IMR-90 (cell line): ENCODE results near the gene GALNT13. TPM values are rescaled to one million over a fixed set of nuclear protein-coding genes. Genes with fewer than 3 reads are reported as not detected.

ENCODE experiments used
- ATAC-seq: fragments of 200-7000 bp; cut with Tn5 transposase; 2 replicates; pipeline ENCODE4 v1.9.1; 2020; ENCODE audit warnings: low read depth, mild to moderate bottlenecking, moderate library complexity
- BruUV-seq: library from RNA; stranded (reverse); fragments of 400-500 nt; replicated peaks from 2 replicates; lab custom pipeline; 2021; lab: Mats Ljungman, UMichigan
- CTCF ChIA-PET: fragments of 300-600 bp; formaldehyde crosslinking; extraction: SDS; loops from one replicate; lab custom pipeline; 2021; ENCODE audit warnings: antibody characterized with exemption; lab: Yijun Ruan, JAX
- POLR2A ChIA-PET: fragments of 300-600 bp; sonication (Branson Sonifier 250); formaldehyde crosslinking; loops from one replicate; lab custom pipeline; 2022; ENCODE audit warnings: antibody characterized with exemption; ENCODE audit not compliant: unreplicated experiment; lab: Charles Lee
- DNase-seq: peaks from one replicate; pipeline ENCODE4 v3.0.0; 2013
- H2AFZ ChIP-seq: replicated peaks from 2 replicates; pipeline ENCODE3; 2013; ENCODE audit warnings: low read length, mild to moderate bottlenecking; ENCODE audit not compliant: poor library complexity
- H2AK5ac ChIP-seq: 2 replicates; pipeline ENCODE4 v1.6.1; 2013; ENCODE audit warnings: low read depth, low read length, inconsistent platforms
- H2AK9ac ChIP-seq: replicated peaks from 2 replicates; pipeline ENCODE3; 2013; ENCODE audit warnings: mild to moderate bottlenecking, low read depth, low read length, moderate library complexity; ENCODE audit not compliant: poor library complexity
- H2BK120ac ChIP-seq: 2 replicates; pipeline ENCODE4 v1.6.1; 2013; ENCODE audit warnings: low read depth, low read length, inconsistent platforms
- H2BK15ac ChIP-seq: 3 replicates; pipeline ENCODE4 v1.6.1; 2013; ENCODE audit warnings: low read depth, low read length, inconsistent platforms
- H2BK20ac ChIP-seq: 2 replicates; pipeline ENCODE4 v1.6.1; 2013; ENCODE audit warnings: low read depth, mild to moderate bottlenecking, inconsistent platforms, low read length, moderate library complexity
- H2BK5ac ChIP-seq: 2 replicates; pipeline ENCODE4 v1.6.1; 2013; ENCODE audit warnings: mild to moderate bottlenecking, low read depth, low read length, inconsistent platforms; ENCODE audit not compliant: poor library complexity, severe bottlenecking
- H3K14ac ChIP-seq: replicated peaks from 2 replicates; pipeline ENCODE4 v1.6.1; 2013; ENCODE audit warnings: low read depth, low read length, inconsistent platforms
- H3K18ac ChIP-seq: 2 replicates; pipeline ENCODE4 v1.6.1; 2013; ENCODE audit warnings: low read depth, low read length, control low read depth
- H3K23ac ChIP-seq: 2 replicates; pipeline ENCODE4 v1.6.1; 2013; ENCODE audit warnings: low read depth, low read length, inconsistent platforms
- H3K27ac ChIP-seq: 2 replicates; pipeline ENCODE4 v1.5.1; 2013; ENCODE audit warnings: mild to moderate bottlenecking, control low read depth, low read length; ENCODE audit not compliant: insufficient read depth
- H3K27me3 ChIP-seq: 2 replicates; pipeline ENCODE4 v1.6.1; 2013; ENCODE audit warnings: low read length; ENCODE audit not compliant: control insufficient read depth, insufficient read depth
- H3K36me3 ChIP-seq: 2 replicates; pipeline ENCODE4 v1.6.1; 2013; ENCODE audit warnings: low read length, mixed read lengths; ENCODE audit not compliant: control insufficient read depth, insufficient read depth
- H3K4ac ChIP-seq: 2 replicates; pipeline ENCODE4 v1.6.1; 2013; ENCODE audit warnings: low read depth, low read length, inconsistent platforms
- H3K4me1 ChIP-seq: 2 replicates; pipeline ENCODE4 v1.6.1; 2013; ENCODE audit warnings: low read length, mixed read lengths; ENCODE audit not compliant: control insufficient read depth, insufficient read depth
- H3K4me2 ChIP-seq: 2 replicates; pipeline ENCODE4 v1.6.1; 2013; ENCODE audit warnings: low read depth, mild to moderate bottlenecking, control low read depth, low read length, moderate library complexity
- H3K4me3 ChIP-seq: 2 replicates; pipeline ENCODE4 v1.5.1; 2013; ENCODE audit warnings: low read depth, mild to moderate bottlenecking, control low read depth, low read length, moderate library complexity; ENCODE audit not compliant: insufficient read depth
- H3K56ac ChIP-seq: 2 replicates; pipeline ENCODE4 v1.6.1; 2013; ENCODE audit warnings: low read length, inconsistent platforms; ENCODE audit not compliant: insufficient read depth; ENCODE audit errors: extremely low read depth
- H3K79me1 ChIP-seq, 2 experiments: 2 replicates each; pipeline ENCODE4 v1.6.1; 2013; ENCODE audit warnings: low read length in 2 of 2, inconsistent platforms in 1 of 2, low read depth in 1 of 2
- H3K9ac ChIP-seq: 2 replicates; pipeline ENCODE4 v1.6.1; 2013; ENCODE audit warnings: low read depth, low read length, control low read depth
- H3K9me1 ChIP-seq: 2 replicates; pipeline ENCODE4 v1.6.1; 2013; ENCODE audit warnings: low read length, inconsistent platforms; ENCODE audit not compliant: insufficient read depth
- H3K9me3 ChIP-seq: 2 replicates; pipeline ENCODE4 v1.6.1; 2013; ENCODE audit warnings: low read length; ENCODE audit not compliant: control insufficient read depth, insufficient read depth
- H4K20me1 ChIP-seq: 2 replicates; pipeline ENCODE4 v1.6.1; 2013; ENCODE audit warnings: low read length, inconsistent platforms; ENCODE audit not compliant: insufficient read depth
- H4K5ac ChIP-seq: 2 replicates; pipeline ENCODE4 v1.6.1; 2013; ENCODE audit warnings: mild to moderate bottlenecking, low read depth, low read length, control low read depth
- H4K8ac ChIP-seq, 2 experiments: 2 replicates each; pipeline ENCODE4 v1.6.1; 2013; ENCODE audit warnings: low read depth in 2 of 2, low read length in 2 of 2, control low read depth in 1 of 2, inconsistent platforms in 1 of 2
- H4K91ac ChIP-seq: 2 replicates; pipeline ENCODE4 v1.6.1; 2013; ENCODE audit warnings: low read depth, low read length, inconsistent platforms; ENCODE audit not compliant: insufficient read depth
- CEBPB ChIP-seq: IDR thresholded peaks from 2 replicates; pipeline ENCODE4 v1.6.1; 2012; ENCODE audit warnings: low read depth, low read length, improper control_type of control experiment
- CHD1 ChIP-seq: IDR thresholded peaks from 2 replicates; pipeline ENCODE4 v1.6.1; 2012; ENCODE audit warnings: low read depth, low read length, improper control_type of control experiment
- CTCF ChIP-seq: conservative IDR thresholded peaks from 2 replicates; pipeline ENCODE4 v1.5.1; 2012; ENCODE audit warnings: mild to moderate bottlenecking, low read depth, low read length, improper control_type of control experiment
- MAZ ChIP-seq: IDR thresholded peaks from 2 replicates; pipeline ENCODE4 v1.6.1; 2012; ENCODE audit warnings: low read depth, mild to moderate bottlenecking, low read length, improper control_type of control experiment, moderate library complexity, borderline replicate concordance
- MXI1 ChIP-seq: IDR thresholded peaks from 2 replicates; pipeline ENCODE4 v1.6.1; 2012; ENCODE audit warnings: low read depth, mild to moderate bottlenecking, low read length, moderate library complexity, borderline replicate concordance
- NFE2L2 ChIP-seq: fragments of 150-350 bp; IDR thresholded peaks from 2 replicates; pipeline ENCODE4 v1.6.1; 2016; ENCODE audit warnings: low read depth, mild to moderate bottlenecking, low read length
- RAD21 ChIP-seq: IDR thresholded peaks from 2 replicates; pipeline ENCODE4 v1.6.1; 2012; ENCODE audit warnings: low read length, improper control_type of control experiment
- RCOR1 ChIP-seq: IDR thresholded peaks from 2 replicates; pipeline ENCODE4 v1.6.1; 2012; ENCODE audit warnings: mild to moderate bottlenecking, low read length, improper control_type of control experiment; ENCODE audit not compliant: insufficient replicate concordance
- RFX5 ChIP-seq: IDR thresholded peaks from 2 replicates; pipeline ENCODE4 v1.8.0; 2012; ENCODE audit warnings: low read depth, mild to moderate bottlenecking, low read length, moderate library complexity
- SMC3 ChIP-seq: fragments of 150-350 bp; IDR thresholded peaks from 2 replicates; pipeline ENCODE4 v1.6.1; 2016; ENCODE audit warnings: low read depth, mild to moderate bottlenecking, antibody characterized with exemption, low read length, moderate library complexity
- WGBS, 2 experiments: methylation state at CpG; one replicate each; pipeline versions ENCODE4 v1.1.5 to v1.1.7; 2013; ENCODE audit warnings: missing lambda C conversion rate in 2 of 2; ENCODE audit not compliant: insufficient read length in 1 of 2; ENCODE audit errors: extremely low coverage in 2 of 2; 5-methylcytosine and 5-hydroxymethylcytosine counted together
- dilution Hi-C: fragments of 300-500 bp; cut with HindIII; formaldehyde crosslinking; loops from one replicate; pipeline ENCODE4 v1.14.3; 2018; ENCODE audit warnings: low sequenced_read_pairs; ENCODE audit not compliant: unreplicated experiment
- in situ Hi-C: fragments of 300-500 bp; cut with MboI; formaldehyde crosslinking; loops from 3 replicates; pipeline ENCODE4 v1.14.3; 2019; ENCODE audit warnings: low sequenced_read_pairs, inconsistent platforms, mixed read lengths
- intact Hi-C: fragments of 100-400 bp; cut with micrococcal nuclease; formaldehyde crosslinking; loops from 2 replicates; pipeline ENCODE4 v1.10.0; 2022
- polyA plus RNA-seq, 3 experiments: library from polyadenylated mRNA; depleted of rRNA; stranded (reverse); fragments of >200 nt; gene quantifications; 2 replicates each; pipeline ENCODE4 v1.2.3, GENCODE V29; 2012; ENCODE audit warnings: low replicate concordance in 1 of 3
- total RNA-seq: library from RNA; depleted of rRNA; stranded (reverse); fragments of >200 nt; gene quantifications from 2 replicates; pipeline ENCODE4 v1.2.3, GENCODE V29; 2012

GALNT13 gene
- total and polyA plus RNA-seq, 2 of the 4 experiments (the other 2 are of a cell fraction), result 0.03 TPM; not detected in 1

GRCh38 chr2:153870308-153870707 lies 1.4 kb upstream of the GALNT13 start:
- no peak for ATAC-seq
- Histone ChIP-seq H4K5ac (no peak overlapping the region), H2BK120ac (no peak overlapping the region), H3K9ac (no peak overlapping the region), H4K20me1 (no peaks in the 10 kb centered on the region), H3K4me3 (no peak overlapping the region), H3K9me3 (peaks cover 8% of the 10 kb centered on the region), H3K4ac (no peak overlapping the region), H3K27me3 (no peaks in the 10 kb centered on the region), H2BK15ac (no peak overlapping the region), H4K8ac (no peak overlapping the region), H4K91ac (no peak overlapping the region), H2AK9ac (no peak overlapping the region), H3K79me1 (no peaks in the 10 kb centered on the region), H3K14ac (no peak overlapping the region), H3K23ac (no peak overlapping the region), H3K4me1 (no peaks in the 10 kb centered on the region), H3K4me2 (no peak overlapping the region), H2BK5ac (no peak overlapping the region), H2AFZ (no peak overlapping the region), H3K27ac (no peak overlapping the region), H2AK5ac (no peak overlapping the region), H3K36me3 (no peaks in the 10 kb centered on the region), H3K9me1 (no peaks in the 10 kb centered on the region), H2BK20ac (no peak overlapping the region), H3K56ac (no peak overlapping the region), H3K18ac (no peak overlapping the region)
- ChIA-PET CTCF (no interaction called here), POLR2A (no interaction called here)
- dilution Hi-C loops, result no loop called here
- TF ChIP-seq RFX5, result no peak
- TF ChIP-seq MAZ, result no peak
- TF ChIP-seq CEBPB, result no peak
- TF ChIP-seq MXI1, result no peak
- TF ChIP-seq RCOR1, result no peak
- no peak for TF ChIP-seq SMC3
- no peak for TF ChIP-seq CTCF
- no peak for TF ChIP-seq RAD21
- no peak for TF ChIP-seq CHD1
- TF ChIP-seq NFE2L2, result no peak
- no CpG with 5 or more reads among the region's 3 CpGs for WGBS, 2 experiments
- no TSS peak for BruUV-seq
- no peak for DNase-seq
- intact Hi-C loops, result loop anchor here (5.0 kb wide), 1 partner anchor 272 kb away; no protein-coding TSS in a partner anchor
- in situ Hi-C loops, result no loop called here
